ENCODE data around the gene TUBB6. TPM values are rescaled to one million over a fixed set of nuclear protein-coding genes. Genes with fewer than 3 reads are reported as not detected.

TUBB6 gene
- total RNA-seq, 2 donors from 2014 or later: 71.1 to 109 TPM

GRCh38 chr18:12305930-12306629 is 2.0 kb upstream of the TUBB6 start:
- H3K36me3 ChIP-seq (replicated peaks in 1 of 2; ENCODE audit: insufficient read depth in 1 of 2, low read depth in 2 of 2): no peaks in the 10 kb centered on the region
- H3K9me3 ChIP-seq: no peaks in the 10 kb centered on the region
- no peaks in the 10 kb centered on the region for H3K27me3 ChIP-seq
- WGBS, 2 donors: 86 to 92% methylated on average over 10 to 25 of the region's 25 CpGs
- TF ChIP-seq POLR2A (IDR thresholded peaks at IDR 0.05) (no peak), CTCF (IDR thresholded peaks at IDR 0.05) (no peak)
- peaks cover 34% of the 10 kb centered on the region for H3K4me1 ChIP-seq
- H3K27ac ChIP-seq: no peak overlapping the region
- DNase-seq (no peak), ATAC-seq (no peak)
- intact Hi-C loops (cut with DNase I): no loop called here
- no peak overlapping the region for H3K4me3 ChIP-seq

- Histone ChIP-seq H3K9me3 (no peaks in the 10 kb centered on the region), H3K4me1 (peaks cover 34% of the 10 kb centered on the region), H3K4me3 (no peak overlapping the region), H3K27me3 (no peaks in the 10 kb centered on the region), H3K36me3 (replicated peaks in 1 of 2; ENCODE audit: insufficient read depth in 1 of 2, low read depth in 2 of 2) (peaks cover 0 to 1% of the 10 kb centered on the region in 2 donors), H3K27ac (peak overlapping the region; percentile 33 to 94 (median 86))
- WGBS, 2 donors: 56 to 84% methylated on average over 24 to 39 of the region's 39 CpGs
- TF ChIP-seq CTCF (IDR thresholded peaks at IDR 0.05) (no peak), POLR2A (IDR thresholded peaks at IDR 0.05) (no peak)
- DNase-seq (peak in 2 of 4 donors; percentile 34 to 35), ATAC-seq (no peak)
- intact Hi-C loops (cut with DNase I): no loop called here
Observed at GRCh38 chr18:12306752-12307700, 1.0 kb upstream of the TUBB6 start.

GRCh38 chr18:12308386-12309100 is 502 bp downstream of the TUBB6 start:
- peak; percentile 77 for ATAC-seq
- intact Hi-C loops (cut with DNase I): no loop called here
- Histone ChIP-seq H3K27ac (peak overlapping the region; percentile 65 to 94 (median 86)), H3K4me3 (peak overlapping the region; percentile 17 to 48), H3K36me3 (replicated peaks in 1 of 2; ENCODE audit: insufficient read depth in 1 of 2, low read depth in 2 of 2) (peaks cover 0 to 3% of the 10 kb centered on the region in 2 donors), H3K4me1 (peaks cover 42% of the 10 kb centered on the region), H3K27me3 (no peaks in the 10 kb centered on the region), H3K9me3 (no peaks in the 10 kb centered on the region)
- 1% methylated on average over 77 of the region's 81 CpGs; no CpG with 5 or more reads in 1 of the 2 donors for WGBS, 2 donors
- peak; percentile 79 to 85 (median 81) for DNase-seq
- TF ChIP-seq CTCF (IDR thresholded peaks at IDR 0.05) (no peak), POLR2A (IDR thresholded peaks at IDR 0.05) (peak; percentile 68 to 86 (median 77))

- TF ChIP-seq CTCF (IDR thresholded peaks at IDR 0.05) (no peak), POLR2A (IDR thresholded peaks at IDR 0.05) (peak in 1 of 3 donors; percentile 9)
- Histone ChIP-seq H3K27ac (peak overlapping the region; percentile 4 to 94 (median 78)), H3K4me3 (no peak overlapping the region), H3K9me3 (no peaks in the 10 kb centered on the region), H3K27me3 (no peaks in the 10 kb centered on the region), H3K36me3 (replicated peaks in 1 of 2; ENCODE audit: insufficient read depth in 1 of 2, low read depth in 2 of 2) (peaks cover 0 to 3% of the 10 kb centered on the region in 2 donors), H3K4me1 (peaks cover 50% of the 10 kb centered on the region)
- 12 to 17% methylated on average over 7 of the region's 7 CpGs for WGBS, 2 donors
- ATAC-seq: no peak
- no peak for DNase-seq
- intact Hi-C loops (cut with DNase I): no loop called here
Observed at GRCh38 chr18:12309683-12310198, 1.7 kb downstream of the TUBB6 start.
